ENCODE data around the gene BAZ2B. TPM values are rescaled to one million over a fixed set of nuclear protein-coding genes. Genes with fewer than 3 reads are reported as not detected.

Gene BAZ2B
- total RNA-seq, 2 donors from 2014 or later: 53.1 to 64.1 TPM

DNA sequence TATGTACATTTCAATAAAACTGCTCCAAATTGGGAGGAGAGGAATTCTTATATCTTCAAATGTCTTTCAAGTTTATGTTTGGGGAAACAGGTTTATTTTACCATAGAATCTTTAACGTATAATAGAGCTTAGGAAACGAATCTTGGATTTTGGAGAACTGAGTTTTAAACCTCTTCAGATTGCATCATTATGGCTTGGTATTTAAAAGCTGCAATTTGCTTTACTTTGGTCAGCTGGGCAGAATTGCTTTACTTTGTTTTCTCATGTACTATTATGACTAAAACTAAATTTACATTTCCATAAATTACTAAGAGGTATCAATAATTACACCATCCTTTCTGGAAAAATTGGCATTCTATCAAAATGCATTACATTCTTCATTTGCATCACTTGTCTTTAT, 54.6 kb downstream of the BAZ2B start:
- DNase-seq: no peak
- Histone ChIP-seq H3K9ac (ENCODE audit: extremely low read depth, low read length, poor library complexity, severe bottlenecking) (no peak overlapping the region), H3K4me3 (ENCODE audit: low read length) (no peak overlapping the region), H3K27me3 (ENCODE audit: control insufficient read depth, insufficient read depth, low read length, poor library complexity, severe bottlenecking) (no peaks in the 10 kb centered on the region), H3K4me1 (ENCODE audit: control insufficient read depth, insufficient read depth, low read length) (no peaks in the 10 kb centered on the region), H3K36me3 (ENCODE audit: control insufficient read depth, insufficient read depth, low read length) (no peaks in the 10 kb centered on the region), H3K9me3 (ENCODE audit: control insufficient read depth, low read length) (no peaks in the 10 kb centered on the region), H3K27ac (ENCODE audit: low read depth, low read length) (no peak overlapping the region)
- TF ChIP-seq, protein P1, sequence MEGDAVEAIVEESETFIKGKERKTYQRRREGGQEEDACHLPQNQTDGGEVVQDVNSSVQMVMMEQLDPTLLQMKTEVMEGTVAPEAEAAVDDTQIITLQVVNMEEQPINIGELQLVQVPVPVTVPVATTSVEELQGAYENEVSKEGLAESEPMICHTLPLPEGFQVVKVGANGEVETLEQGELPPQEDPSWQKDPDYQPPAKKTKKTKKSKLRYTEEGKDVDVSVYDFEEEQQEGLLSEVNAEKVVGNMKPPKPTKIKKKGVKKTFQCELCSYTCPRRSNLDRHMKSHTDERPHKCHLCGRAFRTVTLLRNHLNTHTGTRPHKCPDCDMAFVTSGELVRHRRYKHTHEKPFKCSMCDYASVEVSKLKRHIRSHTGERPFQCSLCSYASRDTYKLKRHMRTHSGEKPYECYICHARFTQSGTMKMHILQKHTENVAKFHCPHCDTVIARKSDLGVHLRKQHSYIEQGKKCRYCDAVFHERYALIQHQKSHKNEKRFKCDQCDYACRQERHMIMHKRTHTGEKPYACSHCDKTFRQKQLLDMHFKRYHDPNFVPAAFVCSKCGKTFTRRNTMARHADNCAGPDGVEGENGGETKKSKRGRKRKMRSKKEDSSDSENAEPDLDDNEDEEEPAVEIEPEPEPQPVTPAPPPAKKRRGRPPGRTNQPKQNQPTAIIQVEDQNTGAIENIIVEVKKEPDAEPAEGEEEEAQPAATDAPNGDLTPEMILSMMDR (conservative IDR thresholded peaks at IDR 0.05): no peak
- H3K9me3 Mint-ChIP-seq: no peaks in the 10 kb centered on the region
- WGBS, 2 experiments (ENCODE audit: insufficient coverage in 1 of 2, insufficient read length in 1 of 2): 94 to 95% methylated on average over 2 of the region's 2 CpGs
- no peak overlapping the region for H3K27ac Mint-ChIP-seq
- no peaks in the 10 kb centered on the region for H3K27me3 Mint-ChIP-seq (ENCODE audit: insufficient read depth)
- peaks cover 21% of the 10 kb centered on the region for H3K36me3 Mint-ChIP-seq (ENCODE audit: low read depth)
- peaks cover 19% of the 10 kb centered on the region for H3K4me1 Mint-ChIP-seq
- no peak overlapping the region for H3K4me3 Mint-ChIP-seq

DNA sequence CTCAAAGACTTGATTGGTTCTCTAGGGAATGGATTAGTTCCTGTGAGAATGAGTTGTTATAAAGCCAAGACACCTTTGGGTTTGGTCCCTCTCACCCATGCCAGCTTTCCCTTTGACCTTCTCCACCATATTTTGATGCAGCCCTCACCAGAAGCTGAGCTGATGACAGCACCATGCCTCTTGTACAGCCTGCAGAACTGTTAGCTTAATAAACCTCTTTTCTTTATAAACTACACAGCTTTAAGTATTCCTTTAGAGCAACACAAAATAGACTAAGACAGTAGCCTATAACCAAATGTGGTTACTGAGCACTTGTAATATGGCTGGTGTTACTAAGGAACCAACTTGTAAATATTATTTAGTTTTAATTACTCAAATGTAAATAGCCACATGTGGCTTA, 55.1 kb downstream of the BAZ2B start:
- H3K27ac Mint-ChIP-seq: no peak overlapping the region
- Histone ChIP-seq H3K4me3 (ENCODE audit: low read length) (no peak overlapping the region), H3K27ac (ENCODE audit: low read depth, low read length) (no peak overlapping the region), H3K27me3 (ENCODE audit: control insufficient read depth, insufficient read depth, low read length, poor library complexity, severe bottlenecking) (no peaks in the 10 kb centered on the region), H3K4me1 (ENCODE audit: control insufficient read depth, insufficient read depth, low read length) (no peaks in the 10 kb centered on the region), H3K9ac (ENCODE audit: extremely low read depth, low read length, poor library complexity, severe bottlenecking) (no peak overlapping the region), H3K9me3 (ENCODE audit: control insufficient read depth, low read length) (no peaks in the 10 kb centered on the region), H3K36me3 (ENCODE audit: control insufficient read depth, insufficient read depth, low read length) (no peaks in the 10 kb centered on the region)
- DNase-seq: no peak
- no peak overlapping the region for H3K4me3 Mint-ChIP-seq
- no peaks in the 10 kb centered on the region for H3K9me3 Mint-ChIP-seq
- H3K36me3 Mint-ChIP-seq (ENCODE audit: low read depth): peaks cover 16% of the 10 kb centered on the region
- TF ChIP-seq, protein P1 (conservative IDR thresholded peaks at IDR 0.05): no peak
- no peaks in the 10 kb centered on the region for H3K27me3 Mint-ChIP-seq (ENCODE audit: insufficient read depth)
- H3K4me1 Mint-ChIP-seq: peaks cover 19% of the 10 kb centered on the region

DNA sequence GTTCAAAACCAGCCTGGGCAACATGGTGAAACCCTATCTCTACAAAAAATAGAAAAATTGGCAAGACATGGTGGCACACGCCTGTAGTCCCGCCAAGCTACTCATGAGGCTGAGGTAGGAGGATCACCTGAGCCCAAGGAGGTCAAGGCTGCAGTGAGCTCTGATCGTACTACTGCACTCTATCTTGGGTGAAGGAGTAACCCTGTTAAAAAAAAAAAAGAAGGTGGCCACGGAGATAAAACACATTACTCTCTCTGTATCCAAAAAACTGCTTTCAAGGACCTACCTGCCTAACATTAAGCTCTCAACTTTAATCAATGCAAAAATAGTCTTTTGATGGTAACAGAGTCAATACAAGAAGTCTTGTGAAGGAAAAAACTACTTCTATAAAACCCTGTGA, 57.3 kb downstream of the BAZ2B start:
- TF ChIP-seq, protein P1 (conservative IDR thresholded peaks at IDR 0.05): no peak
- Mint-ChIP-seq H3K4me1 (peaks cover 12% of the 10 kb centered on the region), H3K9me3 (no peaks in the 10 kb centered on the region), H3K27ac (no peak overlapping the region), H3K27me3 (ENCODE audit: insufficient read depth) (no peaks in the 10 kb centered on the region), H3K36me3 (ENCODE audit: low read depth) (peaks cover 4% of the 10 kb centered on the region), H3K4me3 (no peak overlapping the region)
- Histone ChIP-seq H3K27me3 (ENCODE audit: control insufficient read depth, insufficient read depth, low read length, poor library complexity, severe bottlenecking) (no peaks in the 10 kb centered on the region), H3K9me3 (ENCODE audit: control insufficient read depth, low read length) (no peaks in the 10 kb centered on the region), H3K4me1 (ENCODE audit: control insufficient read depth, insufficient read depth, low read length) (no peaks in the 10 kb centered on the region), H3K9ac (ENCODE audit: extremely low read depth, low read length, poor library complexity, severe bottlenecking) (no peak overlapping the region), H3K36me3 (ENCODE audit: control insufficient read depth, insufficient read depth, low read length) (no peaks in the 10 kb centered on the region), H3K4me3 (ENCODE audit: low read length) (no peak overlapping the region), H3K27ac (ENCODE audit: low read depth, low read length) (no peak overlapping the region)
- 94 to 95% methylated on average over 2 to 3 of the region's 4 CpGs for WGBS, 2 experiments (ENCODE audit: insufficient coverage in 1 of 2, insufficient read length in 1 of 2)
- no peak for DNase-seq
